Esophagus muscularis mucosa (tissue), 4 donors: ENCODE data around the gene TDRD12. TPM values are rescaled to one million over a fixed set of nuclear protein-coding genes. Genes with fewer than 3 reads are reported as not detected.
"Not testable (repeated sequence)": the region's sequence is repeated elsewhere in the genome, so short reads cannot be mapped to it uniquely, and the experiment has no call there.

Experiments
- DNase-seq: peaks from one replicate; pipeline ENCODE4 v3.0.0-alpha.2; 2017; ENCODE audit errors: extremely low spot score
- H3K27ac ChIP-seq, 4 donors: fragments of 200-600 bp; sonication (generic); replicated peaks in 1 of 4; 1 replicate in 3 of 4; 2 replicates in 1 of 4; pipeline ENCODE4 v1.5.1; 2016 to 2019; ENCODE audit warnings: mild to moderate bottlenecking in 1 of 4
- H3K27me3 ChIP-seq, 4 donors: fragments of 200-600 bp; sonication (generic); one replicate each; pipeline versions ENCODE4 v1.5.1 to v1.6.0; 2016 to 2019
- H3K36me3 ChIP-seq, 4 donors: fragments of 200-600 bp; sonication (generic); one replicate each; pipeline ENCODE4 v1.5.1; 2016 to 2019
- H3K4me1 ChIP-seq, 4 donors: fragments of 200-600 bp; sonication (generic); one replicate each; pipeline ENCODE4 v1.5.1; 2016 to 2019
- H3K4me3 ChIP-seq, 4 donors: fragments of 200-600 bp; sonication (generic); 1 replicate in 2 of 4; 2 replicates in 2 of 4; pipeline ENCODE4 v1.5.1; 2016 to 2019; ENCODE audit warnings: mild to moderate bottlenecking in 4 of 4, moderate library complexity in 1 of 4
- H3K9me3 ChIP-seq, 4 donors: fragments of 200-600 bp; sonication (generic); 1 replicate in 3 of 4; 2 replicates in 1 of 4; pipeline ENCODE4 v1.5.1; 2016 to 2019
- EP300 ChIP-seq: sonication (generic); formaldehyde crosslinking; IDR thresholded peaks from one replicate; pipeline ENCODE4 v1.6.1; 2017; ENCODE audit warnings: antibody characterized with exemption
- POLR2A ChIP-seq: fragments of 450-650 bp; IDR thresholded peaks from one replicate; pipeline ENCODE4 v1.6.1; 2017; ENCODE audit warnings: antibody characterized with exemption, moderate library complexity, mild to moderate bottlenecking, low read depth
- POLR2AphosphoS5 ChIP-seq, 2 donors: sonication (generic); formaldehyde crosslinking; IDR thresholded peaks; one replicate each; pipeline ENCODE4 v1.6.1; 2017; ENCODE audit warnings: antibody characterized with exemption in 2 of 2
- WGBS: methylation state at CpG from one replicate; pipeline ENCODE4 v1.1.5; 2018; 5-methylcytosine and 5-hydroxymethylcytosine counted together
- intact Hi-C: fragments of 100-400 bp; cut with DNase I; formaldehyde crosslinking; loops from one replicate; pipeline ENCODE4 v1.15.1; 2023
- total RNA-seq, 4 donors: library from RNA; depleted of rRNA; stranded (reverse); fragments of >200 nt; gene quantifications; one replicate each; pipeline versions ENCODE4 v1.1.0 to v1.2.1, GENCODE V29; 2016
- TF ChIP-seq, protein P1 (sequence below), 3 experiments: fragments of 200-600 bp in 2 of 3; fragments of 450-650 bp in 1 of 3; sonication (generic) in 2 of 3; IDR thresholded peaks; one replicate each; pipeline ENCODE4 v1.5.1; 2017 to 2019; ENCODE audit warnings: antibody characterized with exemption in 3 of 3, mild to moderate bottlenecking in 2 of 3, moderate library complexity in 1 of 3

TDRD12 gene
- total RNA-seq, 4 donors from 2014 or later, result 0.83 to 1.6 (median 1.3) TPM; not detected in 1

GRCh38 chr19:32837531-32837930, 118.0 kb downstream of the TDRD12 start:
- no peak overlapping the region for H3K27ac ChIP-seq
- no peak for DNase-seq
- H3K9me3 ChIP-seq, result peaks cover 0 to 17% (median 6%) of the 10 kb centered on the region in 4 donors
- TF ChIP-seq POLR2AphosphoS5 (IDR thresholded peaks at IDR 0.05) (no peak), POLR2A (no peak), EP300 (no peak)
- TF ChIP-seq, protein P1, sequence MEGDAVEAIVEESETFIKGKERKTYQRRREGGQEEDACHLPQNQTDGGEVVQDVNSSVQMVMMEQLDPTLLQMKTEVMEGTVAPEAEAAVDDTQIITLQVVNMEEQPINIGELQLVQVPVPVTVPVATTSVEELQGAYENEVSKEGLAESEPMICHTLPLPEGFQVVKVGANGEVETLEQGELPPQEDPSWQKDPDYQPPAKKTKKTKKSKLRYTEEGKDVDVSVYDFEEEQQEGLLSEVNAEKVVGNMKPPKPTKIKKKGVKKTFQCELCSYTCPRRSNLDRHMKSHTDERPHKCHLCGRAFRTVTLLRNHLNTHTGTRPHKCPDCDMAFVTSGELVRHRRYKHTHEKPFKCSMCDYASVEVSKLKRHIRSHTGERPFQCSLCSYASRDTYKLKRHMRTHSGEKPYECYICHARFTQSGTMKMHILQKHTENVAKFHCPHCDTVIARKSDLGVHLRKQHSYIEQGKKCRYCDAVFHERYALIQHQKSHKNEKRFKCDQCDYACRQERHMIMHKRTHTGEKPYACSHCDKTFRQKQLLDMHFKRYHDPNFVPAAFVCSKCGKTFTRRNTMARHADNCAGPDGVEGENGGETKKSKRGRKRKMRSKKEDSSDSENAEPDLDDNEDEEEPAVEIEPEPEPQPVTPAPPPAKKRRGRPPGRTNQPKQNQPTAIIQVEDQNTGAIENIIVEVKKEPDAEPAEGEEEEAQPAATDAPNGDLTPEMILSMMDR (IDR thresholded peaks at IDR 0.05), result no peak
- WGBS, result 80% methylated on average over 7 of the region's 7 CpGs
- peaks cover 0 to 6% (median 0%) of the 10 kb centered on the region in 4 donors for H3K36me3 ChIP-seq
- H3K4me1 ChIP-seq, result peaks cover 0 to 6% (median 2%) of the 10 kb centered on the region in 4 donors
- no peaks in the 10 kb centered on the region for H3K27me3 ChIP-seq
- no peak overlapping the region for H3K4me3 ChIP-seq
- intact Hi-C loops, result no loop called here

GRCh38 chr19:32842061-32842460, 122.5 kb downstream of the TDRD12 start:
- Histone ChIP-seq H3K27ac (no peak overlapping the region), H3K4me3 (no peak overlapping the region), H3K9me3 (peaks cover 0 to 17% (median 6%) of the 10 kb centered on the region in 4 donors), H3K36me3 (peaks cover 0 to 6% (median 0%) of the 10 kb centered on the region in 4 donors), H3K4me1 (no peaks in the 10 kb centered on the region), H3K27me3 (no peaks in the 10 kb centered on the region)
- DNase-seq, result no peak
- intact Hi-C loops, result no loop called here
- TF ChIP-seq, protein P1 (IDR thresholded peaks at IDR 0.05), result no peak
- TF ChIP-seq POLR2AphosphoS5 (IDR thresholded peaks at IDR 0.05), result no peak
- TF ChIP-seq EP300, result no peak
- no peak for TF ChIP-seq POLR2A
- WGBS, result 77% methylated on average over 8 of the region's 8 CpGs

DNA sequence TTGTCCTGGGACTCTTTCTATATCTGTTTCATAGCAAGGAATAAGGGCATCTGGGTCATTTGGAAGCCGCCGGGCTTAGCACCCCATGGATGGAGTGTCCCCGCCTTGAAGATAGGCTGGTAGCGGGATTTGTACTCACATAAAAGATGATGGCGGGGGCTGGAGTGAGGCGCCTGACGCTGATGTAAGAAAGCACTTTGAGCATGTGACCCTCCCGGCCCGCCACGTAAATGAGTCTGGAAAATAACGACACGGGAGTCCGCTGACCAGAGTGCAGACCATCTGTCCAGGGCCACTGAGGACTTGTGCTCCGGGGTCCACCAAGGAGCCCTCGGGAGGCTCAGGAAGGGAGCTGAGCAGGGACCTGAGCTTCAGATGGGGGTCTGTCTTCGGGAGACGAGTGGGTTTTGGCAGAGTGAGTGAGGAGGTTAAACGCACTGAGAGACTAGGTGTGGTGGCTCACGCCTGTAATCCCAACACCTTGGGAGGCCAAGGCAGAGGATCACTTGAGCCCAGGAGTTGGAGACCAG, 124.2 kb downstream of the TDRD12 start:
- Histone ChIP-seq H3K27me3 (no peaks in the 10 kb centered on the region), H3K9me3 (peaks cover 0 to 17% (median 6%) of the 10 kb centered on the region in 4 donors), H3K4me3 (no peak overlapping the region), H3K36me3 (peaks cover 0 to 6% (median 0%) of the 10 kb centered on the region in 4 donors), H3K27ac (no peak overlapping the region), H3K4me1 (no peaks in the 10 kb centered on the region)
- no peak for DNase-seq
- intact Hi-C loops, result no loop called here
- 95% methylated on average over 15 of the region's 19 CpGs for WGBS
- TF ChIP-seq POLR2A (no peak), EP300 (no peak), POLR2AphosphoS5 (IDR thresholded peaks at IDR 0.05) (no peak)
- TF ChIP-seq, protein P1 (IDR thresholded peaks at IDR 0.05), result no peak

DNA sequence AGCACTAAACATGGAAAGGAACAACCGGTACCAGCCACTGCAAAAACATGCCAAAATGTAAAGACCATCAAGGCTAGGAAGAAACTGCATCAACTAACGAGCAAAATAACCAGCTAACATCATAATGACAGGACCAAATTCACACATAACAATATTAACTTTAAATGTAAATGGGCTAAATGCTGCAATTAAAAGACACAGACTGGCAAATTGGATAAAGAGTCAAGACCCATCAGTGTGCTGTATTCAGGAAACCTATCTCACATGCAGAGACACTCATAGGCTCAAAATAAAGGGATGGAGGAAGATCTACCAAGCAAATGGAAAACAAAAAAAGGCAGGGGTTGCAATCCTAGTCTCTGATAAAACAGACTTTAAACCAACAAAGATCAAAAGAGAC, 128.5 kb downstream of the TDRD12 start:
- H3K27ac ChIP-seq, H3K4me1 ChIP-seq, H3K4me3 ChIP-seq, DNase-seq, H3K27me3 ChIP-seq, intact Hi-C loops, H3K9me3 ChIP-seq, H3K36me3 ChIP-seq: not testable (repeated sequence)
- WGBS, result no CpG with 5 or more reads among the region's 2 CpGs

DNA sequence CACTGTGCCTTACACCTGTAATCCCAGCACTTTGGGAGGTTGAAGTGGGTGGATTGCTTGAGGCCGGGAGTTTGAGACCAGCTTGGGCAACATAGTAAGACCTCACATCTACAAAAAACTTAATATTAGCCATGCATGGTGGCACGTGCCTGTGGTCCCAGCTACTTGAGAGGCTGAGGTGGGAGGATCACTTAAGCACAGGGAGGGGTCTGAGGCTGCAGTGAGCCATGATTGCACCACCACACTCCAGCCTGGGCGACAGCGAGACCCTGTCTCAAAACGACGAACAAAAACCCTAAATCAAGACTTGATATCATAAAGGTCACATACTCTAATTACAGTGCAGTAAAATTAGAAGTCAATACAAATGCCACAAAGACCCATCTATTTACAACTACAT, 132.6 kb downstream of the TDRD12 start:
- WGBS, result 90% methylated on average over 6 of the region's 6 CpGs

DNA sequence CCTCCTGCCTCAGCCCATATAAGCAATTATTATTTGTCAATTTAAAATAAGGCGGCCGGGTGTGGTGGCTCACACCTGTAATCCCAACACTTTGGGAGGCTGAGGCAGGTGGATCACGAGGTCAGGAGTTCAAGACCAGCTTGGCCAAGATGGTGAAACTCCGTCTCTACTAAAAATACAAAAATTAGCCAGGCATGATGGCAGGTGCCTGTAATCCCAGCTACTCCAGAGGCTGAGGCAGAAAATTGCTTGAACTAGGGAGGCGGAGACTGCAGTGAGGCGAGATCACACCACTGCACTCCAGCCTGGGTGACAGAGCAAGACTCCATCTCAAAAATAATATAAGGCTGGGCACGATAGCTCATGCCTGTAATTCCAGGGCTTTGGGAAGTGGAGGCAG, 137.3 kb downstream of the TDRD12 start:
- not testable (repeated sequence) for H3K9me3 ChIP-seq, DNase-seq
- WGBS, result 93% methylated on average over 7 of the region's 7 CpGs

More for the DNA sequence above, 132.6 kb downstream of the TDRD12 start:
- H3K36me3 ChIP-seq, result no peaks in the 10 kb centered on the region
- intact Hi-C loops, result no loop called here
- H3K27ac ChIP-seq, result no peak overlapping the region
- no peak overlapping the region for H3K4me3 ChIP-seq
- TF ChIP-seq POLR2A, result no peak
- no peak for TF ChIP-seq EP300
- TF ChIP-seq POLR2AphosphoS5 (IDR thresholded peaks at IDR 0.05), result no peak
- TF ChIP-seq, protein P1 (IDR thresholded peaks at IDR 0.05), result no peak
- H3K27me3 ChIP-seq, result no peaks in the 10 kb centered on the region
- no peaks in the 10 kb centered on the region for H3K4me1 ChIP-seq
- H3K9me3 ChIP-seq, result no peaks in the 10 kb centered on the region
- DNase-seq, result no peak

More for the DNA sequence above, 137.3 kb downstream of the TDRD12 start:
- H3K4me1 ChIP-seq, H3K27me3 ChIP-seq, intact Hi-C loops, H3K36me3 ChIP-seq, H3K27ac ChIP-seq, H3K4me3 ChIP-seq: not testable (repeated sequence)
